ENCODE results near the gene IL13.

DNA sequence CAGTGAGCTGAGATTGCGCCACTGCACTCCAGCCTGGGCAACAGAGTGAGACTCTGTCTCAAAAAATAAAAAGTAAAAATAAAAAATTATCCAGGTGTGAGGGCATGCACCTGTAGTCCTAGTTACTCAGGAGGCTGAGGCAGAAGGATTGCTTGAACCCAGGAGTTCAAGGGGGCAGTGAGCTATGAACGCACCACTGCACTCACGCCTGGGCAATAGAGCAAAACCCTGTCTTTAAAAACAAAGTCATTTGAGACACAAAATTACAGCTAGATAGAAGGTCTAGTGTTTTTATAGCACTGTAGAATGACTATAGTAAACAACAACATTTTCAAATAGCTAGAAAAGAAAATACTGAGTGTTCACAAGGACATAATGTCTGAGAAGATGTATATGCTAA is 32.2 kb downstream of the IL13 start:
- no peak for TF ChIP-seq CTCF (IDR thresholded peaks at IDR 0.05)
- TF ChIP-seq EP300 (IDR thresholded peaks at IDR 0.05) = no peak

Measured in tibial nerve (tissue), 4 donors.